H9 (cell line): ENCODE measurements around the gene DNAJA4. TPM values are rescaled to one million over a fixed set of nuclear protein-coding genes. Genes with fewer than 3 reads are reported as not detected.

Experiments used
- DNase-seq: peaks from one replicate; pipeline ENCODE4 v3.0.0-alpha.2; 2017
- H2AFZ ChIP-seq: one replicate; pipeline ENCODE4 v1.6.1; 2013; ENCODE audit warnings: mild to moderate bottlenecking, low read length, control low read depth, moderate library complexity
- H2AK5ac ChIP-seq: 2 replicates; pipeline ENCODE4 v1.6.1; 2013; ENCODE audit warnings: low read length, control low read depth, mixed read lengths; ENCODE audit not compliant: insufficient read length
- H2BK120ac ChIP-seq: one replicate; pipeline ENCODE4 v1.6.1; 2013; ENCODE audit warnings: low read depth, mild to moderate bottlenecking, low read length, control low read depth, inconsistent platforms; ENCODE audit not compliant: poor library complexity, severe bottlenecking
- H2BK12ac ChIP-seq: 2 replicates; pipeline ENCODE4 v1.6.1; 2013; ENCODE audit warnings: low read length, control low read depth, mixed read lengths, low read depth; ENCODE audit not compliant: insufficient read length
- H2BK15ac ChIP-seq: 2 replicates; pipeline ENCODE4 v1.6.1; 2013; ENCODE audit warnings: low read depth, low read length, control low read depth
- H2BK20ac ChIP-seq: one replicate; pipeline ENCODE4 v1.6.1; 2013; ENCODE audit warnings: low read depth, mild to moderate bottlenecking, low read length, control low read depth, inconsistent platforms; ENCODE audit not compliant: poor library complexity, severe bottlenecking
- H2BK5ac ChIP-seq: 2 replicates; pipeline ENCODE4 v1.6.1; 2013; ENCODE audit warnings: low read length, control low read depth, mixed read lengths; ENCODE audit not compliant: insufficient read length
- H3K14ac ChIP-seq: 2 replicates; pipeline ENCODE4 v1.6.1; 2013; ENCODE audit warnings: low read length, control low read depth; ENCODE audit not compliant: insufficient read depth
- H3K18ac ChIP-seq: 2 replicates; pipeline ENCODE4 v1.6.1; 2013; ENCODE audit warnings: low read depth, mild to moderate bottlenecking, mixed read lengths, low read length, control low read depth; ENCODE audit not compliant: insufficient read length
- H3K23ac ChIP-seq: 2 replicates; pipeline ENCODE4 v1.6.1; 2013; ENCODE audit warnings: low read length, control low read depth, mixed read lengths, low read depth; ENCODE audit not compliant: insufficient read length
- H3K23me2 ChIP-seq: 2 replicates; pipeline ENCODE4 v1.6.1; 2013; ENCODE audit warnings: low read depth, mild to moderate bottlenecking, mixed read lengths, low read length, control low read depth; ENCODE audit not compliant: insufficient read length, poor library complexity, severe bottlenecking
- H3K27ac ChIP-seq: 2 replicates; pipeline ENCODE4 v1.5.1; 2013; ENCODE audit warnings: low read length, control low read depth, mixed read lengths, low read depth; ENCODE audit not compliant: insufficient read length
- H3K27me3 ChIP-seq: 2 replicates; pipeline ENCODE4 v1.6.1; 2013; ENCODE audit warnings: low read length, control low read depth, inconsistent platforms; ENCODE audit not compliant: insufficient read depth
- H3K4ac ChIP-seq: 2 replicates; pipeline ENCODE4 v1.6.1; 2013; ENCODE audit warnings: low read depth, mild to moderate bottlenecking, control low read depth, inconsistent platforms, low read length, moderate library complexity
- H3K4me1 ChIP-seq: 2 replicates; pipeline ENCODE4 v1.6.1; 2013; ENCODE audit warnings: low read length, control low read depth, inconsistent platforms; ENCODE audit not compliant: insufficient read depth
- H3K4me2 ChIP-seq: 2 replicates; pipeline ENCODE4 v1.6.1; 2013; ENCODE audit warnings: low read length, control low read depth, mixed read lengths; ENCODE audit not compliant: insufficient read length, insufficient read depth
- H3K56ac ChIP-seq: 2 replicates; pipeline ENCODE4 v1.6.1; 2013; ENCODE audit warnings: low read depth, mild to moderate bottlenecking, mixed read lengths, low read length, control low read depth; ENCODE audit not compliant: insufficient read length
- H3K79me1 ChIP-seq: 2 replicates; pipeline ENCODE4 v1.6.1; 2013; ENCODE audit warnings: low read depth, mild to moderate bottlenecking, moderate library complexity, low read length, control low read depth, inconsistent platforms; ENCODE audit not compliant: insufficient read depth, poor library complexity, severe bottlenecking
- H3K79me2 ChIP-seq: 2 replicates; pipeline ENCODE4 v1.6.1; 2013; ENCODE audit warnings: low read length, control low read depth, inconsistent platforms; ENCODE audit not compliant: insufficient read depth
- H3K9ac ChIP-seq: 2 replicates; pipeline ENCODE4 v1.6.1; 2013; ENCODE audit warnings: low read length, control low read depth, mixed read lengths; ENCODE audit not compliant: insufficient read length; ENCODE audit errors: extremely low read depth
- H3K9me3 ChIP-seq: one replicate; pipeline ENCODE4 v1.6.1; 2013; ENCODE audit warnings: low read depth, low read length, inconsistent platforms; ENCODE audit not compliant: control insufficient read depth
- H3T11ph ChIP-seq: one replicate; pipeline ENCODE4 v1.6.1; 2013; ENCODE audit warnings: mild to moderate bottlenecking, low read length, control low read depth, inconsistent platforms
- H4K20me1 ChIP-seq: one replicate; pipeline ENCODE4 v1.6.1; 2013; ENCODE audit not compliant: control insufficient read depth, insufficient read length, insufficient read depth
- H4K5ac ChIP-seq: 2 replicates; pipeline ENCODE4 v1.6.1; 2013; ENCODE audit warnings: low read depth, mild to moderate bottlenecking, mixed read lengths, low read length, control low read depth; ENCODE audit not compliant: insufficient read length
- H4K8ac ChIP-seq: replicated peaks from 2 replicates; pipeline ENCODE4 v1.6.1; 2013; ENCODE audit warnings: low read length, control low read depth, mixed read lengths, low read depth; ENCODE audit not compliant: insufficient read length
- H4K91ac ChIP-seq: 2 replicates; pipeline ENCODE4 v1.6.1; 2013; ENCODE audit warnings: low read depth, mild to moderate bottlenecking, moderate library complexity, mixed read lengths, low read length, control low read depth; ENCODE audit not compliant: insufficient read length
- H3K27ac Mint-ChIP-seq, 3 experiments: 2 replicates in 2 of 3; 3 replicates in 1 of 3; pipeline ENCODE4 v1.8.0; 2020 to 2021; ENCODE audit warnings: mixed read lengths in 3 of 3, mild to moderate bottlenecking in 1 of 3, moderate library complexity in 1 of 3
- H3K27me3 Mint-ChIP-seq: 2 replicates; pipeline ENCODE4 v1.8.0; 2021; ENCODE audit warnings: low read depth, mild to moderate bottlenecking, moderate library complexity, mixed read lengths
- H3K36me3 Mint-ChIP-seq, 3 experiments: 2 replicates in 2 of 3; 3 replicates in 1 of 3; pipeline ENCODE4 v1.8.0; 2020 to 2021; ENCODE audit warnings: low read depth in 3 of 3, mixed read lengths in 3 of 3; ENCODE audit not compliant: insufficient read depth in 1 of 3
- H3K4me1 Mint-ChIP-seq, 2 experiments: 2 replicates each; pipeline ENCODE4 v1.8.0; 2020; ENCODE audit warnings: mixed read lengths in 2 of 2
- H3K4me3 Mint-ChIP-seq, 2 experiments: 2 replicates in 1 of 2; 3 replicates in 1 of 2; pipeline ENCODE4 v1.8.0; 2020 to 2021; ENCODE audit warnings: mild to moderate bottlenecking in 2 of 2, mixed read lengths in 2 of 2, moderate library complexity in 1 of 2
- H3K9me3 Mint-ChIP-seq, 2 experiments: 2 replicates in 1 of 2; 3 replicates in 1 of 2; pipeline ENCODE4 v1.8.0; 2020; ENCODE audit warnings: mild to moderate bottlenecking in 2 of 2, mixed read lengths in 2 of 2, moderate library complexity in 1 of 2
- WGBS: extraction: QIAGEN DNeasy Blood & Tissue Kit; methylation state at CpG from one replicate; pipeline ENCODE4 v1.1.7; 2013; ENCODE audit warnings: missing lambda C conversion rate, low lambda C conversion rate, mixed read lengths; ENCODE audit not compliant: insufficient read length; ENCODE audit errors: extremely low coverage; 5-methylcytosine and 5-hydroxymethylcytosine counted together
- total RNA-seq: library from RNA; stranded (reverse); gene quantifications from 2 replicates; pipeline ENCODE4 v1.2.1, GENCODE V29; 2021
- TF ChIP-seq, protein P1 (sequence below): fragments of 200-600 bp; sonication (generic); conservative IDR thresholded peaks from 3 replicates; pipeline ENCODE4 v1.8.0; 2021; ENCODE audit warnings: antibody characterized with exemption, mild to moderate bottlenecking

DNAJA4 gene
- total RNA-seq, 1 experiment from 2014 or later: 0.13 TPM

DNA sequence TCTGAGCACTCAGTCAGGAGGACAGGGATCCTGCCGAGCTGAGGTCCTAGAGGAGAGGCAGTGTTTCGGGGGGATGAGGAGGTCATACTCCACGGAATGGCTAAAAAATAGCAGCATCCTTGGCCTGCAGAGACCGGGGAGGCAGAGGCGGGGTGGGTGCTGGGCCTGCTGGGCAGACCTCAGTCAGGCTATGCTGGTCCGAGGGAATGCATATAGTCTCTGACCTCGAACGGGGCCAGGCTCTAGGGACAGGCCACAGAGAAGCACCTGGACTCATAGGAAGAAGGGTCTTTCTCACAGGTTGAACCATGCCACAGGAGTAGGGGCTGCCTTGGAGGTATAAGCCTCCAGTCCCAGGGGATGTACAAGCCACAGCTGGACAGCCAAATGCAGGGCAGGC lies 49.0 kb downstream of the DNAJA4 start:
- TF ChIP-seq, protein P1, sequence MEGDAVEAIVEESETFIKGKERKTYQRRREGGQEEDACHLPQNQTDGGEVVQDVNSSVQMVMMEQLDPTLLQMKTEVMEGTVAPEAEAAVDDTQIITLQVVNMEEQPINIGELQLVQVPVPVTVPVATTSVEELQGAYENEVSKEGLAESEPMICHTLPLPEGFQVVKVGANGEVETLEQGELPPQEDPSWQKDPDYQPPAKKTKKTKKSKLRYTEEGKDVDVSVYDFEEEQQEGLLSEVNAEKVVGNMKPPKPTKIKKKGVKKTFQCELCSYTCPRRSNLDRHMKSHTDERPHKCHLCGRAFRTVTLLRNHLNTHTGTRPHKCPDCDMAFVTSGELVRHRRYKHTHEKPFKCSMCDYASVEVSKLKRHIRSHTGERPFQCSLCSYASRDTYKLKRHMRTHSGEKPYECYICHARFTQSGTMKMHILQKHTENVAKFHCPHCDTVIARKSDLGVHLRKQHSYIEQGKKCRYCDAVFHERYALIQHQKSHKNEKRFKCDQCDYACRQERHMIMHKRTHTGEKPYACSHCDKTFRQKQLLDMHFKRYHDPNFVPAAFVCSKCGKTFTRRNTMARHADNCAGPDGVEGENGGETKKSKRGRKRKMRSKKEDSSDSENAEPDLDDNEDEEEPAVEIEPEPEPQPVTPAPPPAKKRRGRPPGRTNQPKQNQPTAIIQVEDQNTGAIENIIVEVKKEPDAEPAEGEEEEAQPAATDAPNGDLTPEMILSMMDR: no peak
- Histone ChIP-seq H4K20me1 (no peaks in the 10 kb centered on the region), H3K9me3 (no peaks in the 10 kb centered on the region), H3K9ac (no peak overlapping the region), H3K23ac (no peak overlapping the region), H2BK5ac (no peak overlapping the region), H3K56ac (no peak overlapping the region), H3K4me1 (peaks cover 4% of the 10 kb centered on the region; the same call in 1 of the 2 replicates), H2BK12ac (no peak overlapping the region), H3K79me1 (no peaks in the 10 kb centered on the region), H2BK20ac (no peak overlapping the region), H3K23me2 (no peaks in the 10 kb centered on the region), H3K27ac (no peak overlapping the region), H3K79me2 (no peaks in the 10 kb centered on the region), H3K4me2 (no peak overlapping the region), H4K8ac (no peak overlapping the region), H3K4ac (no peak overlapping the region), H3T11ph (no peak overlapping the region), H3K14ac (no peak overlapping the region), H2BK15ac (no peak overlapping the region), H2AK5ac (no peak overlapping the region), H3K18ac (no peak overlapping the region), H2AFZ (no peak overlapping the region), H4K5ac (no peak overlapping the region), H4K91ac (no peak overlapping the region), H3K27me3 (no peaks in the 10 kb centered on the region), H2BK120ac (no peak overlapping the region)
- H3K4me1 Mint-ChIP-seq: peaks cover 37 to 53% of the 10 kb centered on the region in 2 experiments
- DNase-seq: no peak
- H3K27me3 Mint-ChIP-seq: peaks cover 2% of the 10 kb centered on the region
- no peaks in the 10 kb centered on the region for H3K36me3 Mint-ChIP-seq
- no CpG with 5 or more reads among the region's 8 CpGs for WGBS
- H3K27ac Mint-ChIP-seq: peak overlapping the region in 1 of 3 experiments; percentile 59; a peak in 1 of 7 replicates
- no peak overlapping the region for H3K4me3 Mint-ChIP-seq
- no peaks in the 10 kb centered on the region; a peak in 1 of 5 replicates for H3K9me3 Mint-ChIP-seq
